ENCODE measurements around the gene LONRF2. TPM values are rescaled to one million over a fixed set of nuclear protein-coding genes. Genes with fewer than 3 reads are reported as not detected.

The LONRF2 gene
- total RNA-seq, 1 experiment from 2014 or later = 2.7 TPM

DNA sequence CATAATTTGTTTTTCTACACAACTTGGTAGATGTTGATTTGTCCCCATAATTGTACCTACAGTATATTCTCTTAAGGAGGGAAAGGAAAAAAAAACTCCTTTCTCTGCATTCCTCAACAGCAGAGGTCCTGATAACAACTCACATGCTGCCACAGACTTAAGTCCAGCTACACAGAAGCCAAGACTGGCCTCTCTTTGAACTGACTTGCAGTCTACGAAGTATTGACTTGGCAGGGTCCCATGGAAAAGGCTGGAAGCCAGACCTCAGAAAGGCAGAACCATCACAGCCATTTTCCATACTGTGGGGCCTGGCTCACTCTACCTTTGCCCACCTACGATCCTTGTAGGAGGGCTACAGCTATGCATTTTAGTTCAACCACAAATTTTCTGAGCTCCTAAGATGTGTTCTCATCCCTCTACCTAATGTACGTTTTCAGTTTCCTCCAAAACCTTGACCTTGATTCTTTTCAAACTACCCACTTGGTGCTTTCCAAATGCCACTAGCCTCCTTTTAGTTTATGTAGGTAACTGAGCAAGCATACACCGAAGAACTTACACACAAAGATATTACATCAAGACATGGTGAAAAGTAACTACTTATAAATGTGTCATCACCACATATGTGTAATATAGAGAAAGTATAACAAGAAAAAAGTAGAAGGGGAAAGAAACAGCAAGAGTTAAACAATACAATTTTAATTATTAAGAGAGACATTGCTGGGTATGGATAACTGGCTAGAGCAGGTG is 12.2 kb downstream of the LONRF2 start:
- Histone ChIP-seq H2AFZ (ENCODE audit: low read length) (no peak overlapping the region), H3K79me1 (ENCODE audit: insufficient read depth, low read depth, low read length, poor library complexity, severe bottlenecking) (no peaks in the 10 kb centered on the region), H4K8ac (replicated peaks; ENCODE audit: insufficient read length, low read depth, low read length) (no peak overlapping the region), H2BK20ac (ENCODE audit: low read depth, low read length, poor library complexity, severe bottlenecking) (no peak overlapping the region), H4K91ac (ENCODE audit: insufficient read length, low read depth, low read length) (no peak overlapping the region), H3K4ac (ENCODE audit: low read depth, low read length) (no peak overlapping the region), H2BK12ac (ENCODE audit: insufficient read length, low read depth, low read length) (no peak overlapping the region), H3K18ac (ENCODE audit: insufficient read length, low read depth, low read length) (no peak overlapping the region), H2BK5ac (ENCODE audit: insufficient read length, low read length) (no peak overlapping the region), H3K4me2 (ENCODE audit: insufficient read depth, insufficient read length, low read length) (no peak overlapping the region), H3K14ac (ENCODE audit: insufficient read depth, low read length) (no peak overlapping the region), H2BK15ac (ENCODE audit: low read depth, low read length) (no peak overlapping the region), H3K9ac (ENCODE audit: extremely low read depth, insufficient read length, low read length) (no peak overlapping the region), H3K79me2 (ENCODE audit: insufficient read depth, low read length) (no peaks in the 10 kb centered on the region; the same call in 1 of the 2 replicates), H3K27ac (ENCODE audit: insufficient read length, low read depth, low read length) (no peak overlapping the region), H3K56ac (ENCODE audit: insufficient read length, low read depth, low read length) (no peak overlapping the region), H4K20me1 (ENCODE audit: control insufficient read depth, insufficient read depth, insufficient read length) (no peaks in the 10 kb centered on the region), H3K4me1 (ENCODE audit: insufficient read depth, low read length) (no peaks in the 10 kb centered on the region), H3K23ac (ENCODE audit: insufficient read length, low read depth, low read length) (no peak overlapping the region), H2AK5ac (ENCODE audit: insufficient read length, low read length) (no peak overlapping the region), H4K5ac (ENCODE audit: insufficient read length, low read depth, low read length) (no peak overlapping the region), H3T11ph (ENCODE audit: low read length) (no peak overlapping the region), H3K23me2 (ENCODE audit: insufficient read length, low read depth, low read length, poor library complexity, severe bottlenecking) (no peaks in the 10 kb centered on the region), H3K27me3 (ENCODE audit: insufficient read depth, low read length) (no peaks in the 10 kb centered on the region), H2BK120ac (ENCODE audit: low read depth, low read length, poor library complexity, severe bottlenecking) (no peak overlapping the region), H3K9me3 (ENCODE audit: control insufficient read depth, low read depth, low read length) (no peaks in the 10 kb centered on the region)
- Mint-ChIP-seq H3K4me3 (no peak overlapping the region), H3K27me3 (ENCODE audit: low read depth) (no peaks in the 10 kb centered on the region), H3K27ac (no peak overlapping the region), H3K4me1 (no peaks in the 10 kb centered on the region), H3K36me3 (ENCODE audit: insufficient read depth in 1 of 3, low read depth in 3 of 3) (peaks cover 0 to 4% (median 2%) of the 10 kb centered on the region in 3 experiments; a peak in 3 of 7 replicates), H3K9me3 (peaks cover 0 to 4% of the 10 kb centered on the region in 2 experiments; a peak in 4 of 5 replicates)
- WGBS (ENCODE audit: extremely low coverage, insufficient read length, low lambda C conversion rate) = no CpG with 5 or more reads among the region's 4 CpGs
- TF ChIP-seq, protein P1, sequence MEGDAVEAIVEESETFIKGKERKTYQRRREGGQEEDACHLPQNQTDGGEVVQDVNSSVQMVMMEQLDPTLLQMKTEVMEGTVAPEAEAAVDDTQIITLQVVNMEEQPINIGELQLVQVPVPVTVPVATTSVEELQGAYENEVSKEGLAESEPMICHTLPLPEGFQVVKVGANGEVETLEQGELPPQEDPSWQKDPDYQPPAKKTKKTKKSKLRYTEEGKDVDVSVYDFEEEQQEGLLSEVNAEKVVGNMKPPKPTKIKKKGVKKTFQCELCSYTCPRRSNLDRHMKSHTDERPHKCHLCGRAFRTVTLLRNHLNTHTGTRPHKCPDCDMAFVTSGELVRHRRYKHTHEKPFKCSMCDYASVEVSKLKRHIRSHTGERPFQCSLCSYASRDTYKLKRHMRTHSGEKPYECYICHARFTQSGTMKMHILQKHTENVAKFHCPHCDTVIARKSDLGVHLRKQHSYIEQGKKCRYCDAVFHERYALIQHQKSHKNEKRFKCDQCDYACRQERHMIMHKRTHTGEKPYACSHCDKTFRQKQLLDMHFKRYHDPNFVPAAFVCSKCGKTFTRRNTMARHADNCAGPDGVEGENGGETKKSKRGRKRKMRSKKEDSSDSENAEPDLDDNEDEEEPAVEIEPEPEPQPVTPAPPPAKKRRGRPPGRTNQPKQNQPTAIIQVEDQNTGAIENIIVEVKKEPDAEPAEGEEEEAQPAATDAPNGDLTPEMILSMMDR (conservative IDR thresholded peaks at IDR 0.05) = no peak
- DNase-seq = no peak

All from H9 (cell line).